Measurements from ENCODE around the gene BTBD9. TPM values are rescaled to one million over a fixed set of nuclear protein-coding genes. Genes with fewer than 3 reads are reported as not detected.

Gene BTBD9
- total and polyA plus RNA-seq, 9 of the 15 experiments (the other 6 are each of a cell fraction or from before 2014, with no cell fraction given) = 0.08 to 1.6 (median 0.58) TPM

- 2% methylated on average over 3 of the region's 3 CpGs for WGBS (ENCODE audit: insufficient coverage, low coverage, missing lambda C conversion rate)
- Histone ChIP-seq H3K4me2 (ENCODE audit: insufficient read depth, low read length) (no peak overlapping the region), H3K9me3 (replicated peaks; ENCODE audit: control insufficient read depth, insufficient read depth, low read depth, low read length) (no peaks in the 10 kb centered on the region), H2AFZ (ENCODE audit: low read depth, low read length) (no peak overlapping the region), H3K27me3 (ENCODE audit: control insufficient read depth in 2 of 2, insufficient read depth in 2 of 2, low read length in 2 of 2) (peaks cover 4 to 5% of the 10 kb centered on the region in 2 experiments), H3K9ac (ENCODE audit: insufficient read depth in 1 of 2, low read depth in 2 of 2, low read length in 2 of 2) (no peak overlapping the region), H3K27ac (ENCODE audit: extremely low read depth, low read depth, low read length) (no peak overlapping the region), H3K4me3 (no peak overlapping the region), H3K9me1 (ENCODE audit: control insufficient read depth, insufficient read depth, low read length) (no peaks in the 10 kb centered on the region), H3K4me1 (replicated peaks in 1 of 2; ENCODE audit: control insufficient read depth in 2 of 2, insufficient read depth in 2 of 2, low read length in 2 of 2) (no peaks in the 10 kb centered on the region), H3K36me3 (ENCODE audit: control insufficient read depth, insufficient read depth, low read length) (no peaks in the 10 kb centered on the region), H4K20me1 (replicated peaks; ENCODE audit: control insufficient read depth, insufficient read depth, low read length) (no peaks in the 10 kb centered on the region), H3K79me2 (ENCODE audit: control insufficient read depth, insufficient read depth, low read length) (no peaks in the 10 kb centered on the region)
- intact Hi-C loops (cut with micrococcal nuclease) (no loop called here), in situ Hi-C loops (cut with MboI) (no loop called here)
- ChIA-PET CTCF (ENCODE audit: low intra/inter-chr PET ratio) (no interaction called here), POLR2A (no interaction called here)
- TF ChIP-seq JUND (IDR thresholded peaks at IDR 0.05; ENCODE audit: borderline replicate concordance, low read depth, low read length) (no peak), JUND (tag; IDR thresholded peaks at IDR 0.05; ENCODE audit: borderline replicate concordance, low read depth, low read length) (peak; percentile 34; the same call in 1 of the 3 replicates), ATF3 (IDR thresholded peaks at IDR 0.05) (peak; percentile 79), ATF3 (CRISPR knock-in tag; conservative IDR thresholded peaks at IDR 0.05) (no peak), ZC3H4 (CRISPR knock-in tag; IDR thresholded peaks at IDR 0.05; ENCODE audit: borderline replicate concordance) (no peak), ZBTB1 (CRISPR knock-in tag; IDR thresholded peaks at IDR 0.05; ENCODE audit: borderline replicate concordance, low read depth) (no peak), ATF7 (IDR thresholded peaks at IDR 0.05) (peak; percentile 25; the same call in 1 of the 2 replicates), HDAC6 (IDR thresholded peaks at IDR 0.05; ENCODE audit: low read depth, low read length) (no peak)
- DNase-seq (ENCODE audit: extremely low read depth in 1 of 4, low spot score in 3 of 4) (no peak), ATAC-seq (no peak), FAIRE-seq (no peak)
- BruUV-seq (replicated peaks) = no TSS peak
Measured at GRCh38 chr6:38364127-38364526, 275.6 kb downstream of the BTBD9 start.
